Keratinocyte (primary cell): Measurements from ENCODE around the gene APBB1IP.

Source experiments
- CTCF ChIP-seq, 3 experiments: IDR thresholded peaks in 1 of 3; conservative IDR thresholded peaks in 1 of 3; optimal IDR thresholded peaks in 1 of 3; 2 replicates in 2 of 3; 3 replicates in 1 of 3; pipeline versions ENCODE3 to v1.5.1; 2011; ENCODE audit warnings: low read length in 3 of 3, mild to moderate bottlenecking in 3 of 3, moderate library complexity in 2 of 3, control low read depth in 1 of 3, inconsistent platforms in 1 of 3; ENCODE audit not compliant: insufficient read depth in 2 of 3; ENCODE audit errors: extremely low read depth in 1 of 3
- EZH2 ChIP-seq: IDR thresholded peaks from one replicate; pipeline ENCODE4 v1.6.1; 2012; ENCODE audit warnings: inconsistent platforms, mild to moderate bottlenecking, low read length, moderate library complexity

- no peak for TF ChIP-seq CTCF (optimal IDR thresholded peaks at IDR 0.05 in 1 of 3, IDR thresholded peaks at IDR 0.05 in 1 of 3, conservative IDR thresholded peaks at IDR 0.05 in 1 of 3; ENCODE audit: extremely low read depth in 1 of 3, insufficient read depth in 2 of 3, low read length in 3 of 3)
- TF ChIP-seq EZH2 = no peak
Observed at GRCh38 chr10:26412932-26413331, 25.2 kb upstream of the APBB1IP start.
